Astrocyte (in vitro differentiated cells and primary cell): Measurements from ENCODE around the gene MFF.
A peak's percentile ranks its signal among the peaks of the same experiment; 100 is the strongest.

Experiments
- EZH2 ChIP-seq: IDR thresholded peaks from 2 replicates; pipeline ENCODE4 v1.6.1; 2012; ENCODE audit warnings: mild to moderate bottlenecking, low read length, inconsistent platforms; ENCODE audit not compliant: insufficient read depth
- TF ChIP-seq, protein P1 (sequence below): IDR thresholded peaks from 2 replicates; pipeline ENCODE4 v1.5.1; 2011; ENCODE audit warnings: low read depth, mild to moderate bottlenecking, inconsistent platforms, low read length, moderate library complexity; ENCODE audit not compliant: insufficient read depth

DNA sequence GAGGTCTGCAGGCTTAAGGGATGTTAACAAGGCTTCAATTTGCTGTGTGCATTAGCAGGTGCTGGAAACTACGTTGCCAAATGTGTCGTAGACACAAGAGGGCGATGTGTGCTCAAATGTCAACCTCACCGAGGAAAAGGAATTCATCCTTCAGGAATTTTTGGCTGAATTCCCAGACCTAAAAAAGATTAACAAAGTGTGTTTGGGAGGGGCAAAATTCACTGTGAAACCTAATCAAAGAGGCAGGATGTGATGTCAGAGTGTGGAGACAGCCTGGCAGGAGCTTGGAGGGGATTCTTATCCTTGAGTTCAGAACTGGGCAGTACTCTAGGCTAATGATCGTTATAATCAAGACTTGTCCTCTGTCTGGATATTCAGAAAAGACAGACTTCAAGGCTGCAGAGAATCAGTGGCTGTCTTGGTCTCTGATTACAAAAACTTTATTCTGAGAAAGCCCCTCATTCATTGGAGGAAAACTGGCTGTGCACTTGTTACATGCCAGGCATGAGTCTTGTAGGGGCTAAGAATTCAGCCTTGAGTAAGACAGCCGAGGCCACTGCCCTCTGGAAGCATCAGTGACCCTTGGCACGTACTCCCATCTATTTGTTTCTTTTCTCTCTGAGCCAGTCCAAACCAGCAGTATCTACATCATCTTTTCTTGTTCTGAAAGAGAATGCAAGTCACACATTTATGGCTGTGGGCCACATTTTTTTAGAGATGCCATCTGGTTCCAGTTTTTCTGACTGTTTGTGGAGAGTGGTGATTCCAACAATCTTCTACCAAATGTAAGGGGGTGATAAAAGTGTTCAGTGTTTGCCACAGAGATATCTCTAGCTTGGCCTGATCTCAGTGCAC lies 81.4 kb downstream of the MFF start:
- TF ChIP-seq, protein P1, sequence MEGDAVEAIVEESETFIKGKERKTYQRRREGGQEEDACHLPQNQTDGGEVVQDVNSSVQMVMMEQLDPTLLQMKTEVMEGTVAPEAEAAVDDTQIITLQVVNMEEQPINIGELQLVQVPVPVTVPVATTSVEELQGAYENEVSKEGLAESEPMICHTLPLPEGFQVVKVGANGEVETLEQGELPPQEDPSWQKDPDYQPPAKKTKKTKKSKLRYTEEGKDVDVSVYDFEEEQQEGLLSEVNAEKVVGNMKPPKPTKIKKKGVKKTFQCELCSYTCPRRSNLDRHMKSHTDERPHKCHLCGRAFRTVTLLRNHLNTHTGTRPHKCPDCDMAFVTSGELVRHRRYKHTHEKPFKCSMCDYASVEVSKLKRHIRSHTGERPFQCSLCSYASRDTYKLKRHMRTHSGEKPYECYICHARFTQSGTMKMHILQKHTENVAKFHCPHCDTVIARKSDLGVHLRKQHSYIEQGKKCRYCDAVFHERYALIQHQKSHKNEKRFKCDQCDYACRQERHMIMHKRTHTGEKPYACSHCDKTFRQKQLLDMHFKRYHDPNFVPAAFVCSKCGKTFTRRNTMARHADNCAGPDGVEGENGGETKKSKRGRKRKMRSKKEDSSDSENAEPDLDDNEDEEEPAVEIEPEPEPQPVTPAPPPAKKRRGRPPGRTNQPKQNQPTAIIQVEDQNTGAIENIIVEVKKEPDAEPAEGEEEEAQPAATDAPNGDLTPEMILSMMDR: peak; percentile 95
- TF ChIP-seq EZH2: no peak
